ENCODE data around the gene MTMR2.

MTMR2 gene

GRCh38 chr11:95923728-95924413, at the start of gene MTMR2:
Gene MTMR2 (minus strand): TSS chr11:95924107. CDS start chr11:95923954, 153 bp downstream.
- Histone ChIP-seq H3K27me3 (ENCODE audit: insufficient read depth, low read length) (no peaks in the 10 kb centered on the region), H3K79me2 (ENCODE audit: control insufficient read depth, insufficient read depth, low read length, unreplicated experiment) (peaks cover 54% of the 10 kb centered on the region), H2AFZ (ENCODE audit: low read length, unreplicated experiment) (peak within 1 kb of the TSS; percentile 93), H3K36me3 (ENCODE audit: insufficient read depth, low read length) (no peaks in the 10 kb centered on the region), H3K4me1 (ENCODE audit: control insufficient read depth, insufficient read depth, low read length, unreplicated experiment) (peaks cover 25% of the 10 kb centered on the region), H3K4me3 (ENCODE audit: low read depth, low read length) (peak within 1 kb of the TSS; percentile 89), H3K27ac (ENCODE audit: low read depth, low read length) (peak within 1 kb of the TSS; percentile 83)

- H3K36me3 ChIP-seq (ENCODE audit: insufficient read depth, low read length) = no peaks in the 10 kb centered on the region
- H3K27me3 ChIP-seq (ENCODE audit: insufficient read depth, low read length) = no peaks in the 10 kb centered on the region
- H2AFZ ChIP-seq (ENCODE audit: low read length, unreplicated experiment) = no peak overlapping the region
- no peaks in the 10 kb centered on the region for H3K79me2 ChIP-seq (ENCODE audit: control insufficient read depth, insufficient read depth, low read length, unreplicated experiment)
- no peak overlapping the region for H3K27ac ChIP-seq (ENCODE audit: low read depth, low read length)
- H3K4me3 ChIP-seq (ENCODE audit: low read depth, low read length) = no peak overlapping the region
- H3K4me1 ChIP-seq (ENCODE audit: control insufficient read depth, insufficient read depth, low read length, unreplicated experiment) = peaks cover 7% of the 10 kb centered on the region
Measured at GRCh38 chr11:95972060-95972459, 48.2 kb upstream of the MTMR2 start.

GRCh38 chr11:95968585-95968984, 44.7 kb upstream of the MTMR2 start:
- H3K36me3 ChIP-seq (ENCODE audit: insufficient read depth, low read length) = no peaks in the 10 kb centered on the region
- H3K4me3 ChIP-seq (ENCODE audit: low read depth, low read length) = no peak overlapping the region
- H3K27me3 ChIP-seq (ENCODE audit: insufficient read depth, low read length) = no peaks in the 10 kb centered on the region

GRCh38 chr11:95964281-95964680, 40.4 kb upstream of the MTMR2 start:
- Histone ChIP-seq H3K27me3 (ENCODE audit: insufficient read depth, low read length) (no peaks in the 10 kb centered on the region), H3K27ac (ENCODE audit: low read depth, low read length) (no peak overlapping the region), H3K36me3 (ENCODE audit: insufficient read depth, low read length) (no peaks in the 10 kb centered on the region), H3K79me2 (ENCODE audit: control insufficient read depth, insufficient read depth, low read length, unreplicated experiment) (no peaks in the 10 kb centered on the region), H3K4me1 (ENCODE audit: control insufficient read depth, insufficient read depth, low read length, unreplicated experiment) (no peaks in the 10 kb centered on the region), H3K4me3 (ENCODE audit: low read depth, low read length) (no peak overlapping the region), H2AFZ (ENCODE audit: low read length, unreplicated experiment) (no peak overlapping the region)

More at GRCh38 chr11:95968585-95968984, 44.7 kb upstream of the MTMR2 start:
- no peak overlapping the region for H3K27ac ChIP-seq (ENCODE audit: low read depth, low read length)
- no peaks in the 10 kb centered on the region for H3K79me2 ChIP-seq (ENCODE audit: control insufficient read depth, insufficient read depth, low read length, unreplicated experiment)
- no peaks in the 10 kb centered on the region for H3K4me1 ChIP-seq (ENCODE audit: control insufficient read depth, insufficient read depth, low read length, unreplicated experiment)
- no peak overlapping the region for H2AFZ ChIP-seq (ENCODE audit: low read length, unreplicated experiment)

- Histone ChIP-seq H3K79me2 (ENCODE audit: control insufficient read depth, insufficient read depth, low read length, unreplicated experiment) (no peaks in the 10 kb centered on the region), H3K36me3 (ENCODE audit: insufficient read depth, low read length) (no peaks in the 10 kb centered on the region), H2AFZ (ENCODE audit: low read length, unreplicated experiment) (no peak overlapping the region), H3K27ac (ENCODE audit: low read depth, low read length) (no peak overlapping the region), H3K27me3 (ENCODE audit: insufficient read depth, low read length) (no peaks in the 10 kb centered on the region), H3K4me1 (ENCODE audit: control insufficient read depth, insufficient read depth, low read length, unreplicated experiment) (no peaks in the 10 kb centered on the region), H3K4me3 (ENCODE audit: low read depth, low read length) (no peak overlapping the region)
Measured at GRCh38 chr11:95961758-95962157, 37.9 kb upstream of the MTMR2 start.

GRCh38 chr11:95950905-95951304, 27.0 kb upstream of the MTMR2 start:
- Histone ChIP-seq H3K4me3 (ENCODE audit: low read depth, low read length) (no peak overlapping the region), H3K36me3 (ENCODE audit: insufficient read depth, low read length) (no peaks in the 10 kb centered on the region), H3K79me2 (ENCODE audit: control insufficient read depth, insufficient read depth, low read length, unreplicated experiment) (no peaks in the 10 kb centered on the region), H3K27ac (ENCODE audit: low read depth, low read length) (no peak overlapping the region), H3K4me1 (ENCODE audit: control insufficient read depth, insufficient read depth, low read length, unreplicated experiment) (no peaks in the 10 kb centered on the region), H3K27me3 (ENCODE audit: insufficient read depth, low read length) (no peaks in the 10 kb centered on the region), H2AFZ (ENCODE audit: low read length, unreplicated experiment) (no peak overlapping the region)

GRCh38 chr11:95948637-95949036, 24.7 kb upstream of the MTMR2 start:
- Histone ChIP-seq H3K4me1 (ENCODE audit: control insufficient read depth, insufficient read depth, low read length, unreplicated experiment) (no peaks in the 10 kb centered on the region), H2AFZ (ENCODE audit: low read length, unreplicated experiment) (no peak overlapping the region), H3K27ac (ENCODE audit: low read depth, low read length) (no peak overlapping the region), H3K79me2 (ENCODE audit: control insufficient read depth, insufficient read depth, low read length, unreplicated experiment) (no peaks in the 10 kb centered on the region), H3K4me3 (ENCODE audit: low read depth, low read length) (no peak overlapping the region), H3K36me3 (ENCODE audit: insufficient read depth, low read length) (no peaks in the 10 kb centered on the region), H3K27me3 (ENCODE audit: insufficient read depth, low read length) (no peaks in the 10 kb centered on the region)

- Histone ChIP-seq H3K4me1 (ENCODE audit: control insufficient read depth, insufficient read depth, low read length, unreplicated experiment) (no peaks in the 10 kb centered on the region), H3K79me2 (ENCODE audit: control insufficient read depth, insufficient read depth, low read length, unreplicated experiment) (no peaks in the 10 kb centered on the region), H3K27me3 (ENCODE audit: insufficient read depth, low read length) (no peaks in the 10 kb centered on the region), H3K27ac (ENCODE audit: low read depth, low read length) (no peak overlapping the region), H3K4me3 (ENCODE audit: low read depth, low read length) (no peak overlapping the region), H3K36me3 (ENCODE audit: insufficient read depth, low read length) (no peaks in the 10 kb centered on the region), H2AFZ (ENCODE audit: low read length, unreplicated experiment) (no peak overlapping the region)
Measured at GRCh38 chr11:95944623-95945022, 20.7 kb upstream of the MTMR2 start.

- H2AFZ ChIP-seq (ENCODE audit: low read length, unreplicated experiment) = no peak overlapping the region
- no peak overlapping the region for H3K27ac ChIP-seq (ENCODE audit: low read depth, low read length)
- H3K36me3 ChIP-seq (ENCODE audit: insufficient read depth, low read length) = no peaks in the 10 kb centered on the region
- H3K79me2 ChIP-seq (ENCODE audit: control insufficient read depth, insufficient read depth, low read length, unreplicated experiment) = no peaks in the 10 kb centered on the region
- peaks cover 4% of the 10 kb centered on the region for H3K4me1 ChIP-seq (ENCODE audit: control insufficient read depth, insufficient read depth, low read length, unreplicated experiment)
- H3K27me3 ChIP-seq (ENCODE audit: insufficient read depth, low read length) = no peaks in the 10 kb centered on the region
- no peak overlapping the region for H3K4me3 ChIP-seq (ENCODE audit: low read depth, low read length)
Measured at GRCh38 chr11:95943546-95943945, 19.6 kb upstream of the MTMR2 start.

- Histone ChIP-seq H3K27ac (ENCODE audit: low read depth, low read length) (no peak overlapping the region), H3K79me2 (ENCODE audit: control insufficient read depth, insufficient read depth, low read length, unreplicated experiment) (no peaks in the 10 kb centered on the region), H3K27me3 (ENCODE audit: insufficient read depth, low read length) (no peaks in the 10 kb centered on the region), H3K4me3 (ENCODE audit: low read depth, low read length) (no peak overlapping the region), H2AFZ (ENCODE audit: low read length, unreplicated experiment) (no peak overlapping the region), H3K4me1 (ENCODE audit: control insufficient read depth, insufficient read depth, low read length, unreplicated experiment) (peaks cover 4% of the 10 kb centered on the region), H3K36me3 (ENCODE audit: insufficient read depth, low read length) (no peaks in the 10 kb centered on the region)
Measured at GRCh38 chr11:95939091-95939490, 15.2 kb upstream of the MTMR2 start.

- H3K27ac ChIP-seq (ENCODE audit: low read depth, low read length) = no peak overlapping the region
- H3K4me1 ChIP-seq (ENCODE audit: control insufficient read depth, insufficient read depth, low read length, unreplicated experiment) = peaks cover 4% of the 10 kb centered on the region
- H3K79me2 ChIP-seq (ENCODE audit: control insufficient read depth, insufficient read depth, low read length, unreplicated experiment) = no peaks in the 10 kb centered on the region
- no peak overlapping the region for H2AFZ ChIP-seq (ENCODE audit: low read length, unreplicated experiment)
- no peak overlapping the region for H3K4me3 ChIP-seq (ENCODE audit: low read depth, low read length)
- no peaks in the 10 kb centered on the region for H3K27me3 ChIP-seq (ENCODE audit: insufficient read depth, low read length)
- no peaks in the 10 kb centered on the region for H3K36me3 ChIP-seq (ENCODE audit: insufficient read depth, low read length)
Measured at GRCh38 chr11:95937358-95937757, 13.5 kb upstream of the MTMR2 start.

All from ACC112 (cell line).